Left ventricle myocardium inferior (tissue), 1 donor: Measurements from ENCODE around the gene DDT. TPM values are rescaled to one million over a fixed set of nuclear protein-coding genes. Genes with fewer than 3 reads are reported as not detected.
A peak's percentile ranks its signal among the peaks of the same experiment; 100 is the strongest.
"Not testable (repeated sequence)": the region's sequence is repeated elsewhere in the genome, so short reads cannot be mapped to it uniquely, and the experiment has no call there.

Source experiments
- DNase-seq: peaks from one replicate; pipeline ENCODE4 v3.0.0-alpha.2; 2020
- H3K27ac ChIP-seq: fragments of 200-600 bp; replicated peaks from 2 replicates; pipeline ENCODE4 v1.8.0; 2021
- H3K27me3 ChIP-seq: fragments of 200-600 bp; 2 replicates; pipeline ENCODE4 v1.8.0; 2021; ENCODE audit warnings: low read depth
- H3K36me3 ChIP-seq: fragments of 200-600 bp; 2 replicates; pipeline ENCODE4 v1.8.0; 2021
- H3K4me1 ChIP-seq: fragments of 200-600 bp; 2 replicates; pipeline ENCODE4 v1.8.0; 2021
- H3K4me3 ChIP-seq: fragments of 200-600 bp; 2 replicates; pipeline ENCODE4 v1.8.0; 2021; ENCODE audit warnings: mild to moderate bottlenecking, moderate library complexity
- H3K9me3 ChIP-seq: fragments of 200-600 bp; replicated peaks from 2 replicates; pipeline ENCODE4 v1.8.0; 2021
- CTCF ChIP-seq: fragments of 200-600 bp; IDR thresholded peaks from 2 replicates; pipeline ENCODE4 v1.8.0; 2021; ENCODE audit warnings: antibody characterized with exemption, mild to moderate bottlenecking, borderline replicate concordance
- intact Hi-C: fragments of 100-400 bp; cut with micrococcal nuclease; formaldehyde crosslinking; loops from one replicate; pipeline ENCODE4 v1.11.0; 2022
- total RNA-seq: library from RNA; stranded (reverse); fragmentation: NEBNext Ultra II Directional; extraction: Animal tissue kit (Norgen Biotek cat#: 25700); gene quantifications from one replicate; pipeline ENCODE4 v1.2.1, GENCODE V29; 2021
- donor health status: DM: no; HTN: yes; CAD: no; lungs with severe emphysema.

The DDT gene
- total RNA-seq, 1 donor from 2014 or later: 157 TPM

GRCh38 chr22:23949764-23950163 is 24.5 kb downstream of the DDT start:
- H3K36me3 ChIP-seq, H3K27ac ChIP-seq, DNase-seq, H3K4me1 ChIP-seq, H3K4me3 ChIP-seq, intact Hi-C loops, H3K9me3 ChIP-seq, H3K27me3 ChIP-seq: not testable (repeated sequence)

GRCh38 chr22:23947391-23947790 is 26.9 kb downstream of the DDT start:
- DNase-seq, intact Hi-C loops: not testable (repeated sequence)

GRCh38 chr22:23940166-23940565 is 34.1 kb downstream of the DDT start:
- H3K27ac ChIP-seq, DNase-seq, H3K4me3 ChIP-seq, H3K27me3 ChIP-seq, H3K4me1 ChIP-seq, H3K36me3 ChIP-seq, H3K9me3 ChIP-seq, intact Hi-C loops: not testable (repeated sequence)

More at GRCh38 chr22:23947391-23947790, 26.9 kb downstream of the DDT start:
- not testable (repeated sequence) for H3K27me3 ChIP-seq, H3K9me3 ChIP-seq, H3K4me3 ChIP-seq, H3K27ac ChIP-seq, H3K36me3 ChIP-seq, H3K4me1 ChIP-seq

- H3K4me3 ChIP-seq: no peak overlapping the region
- no peaks in the 10 kb centered on the region for H3K9me3 ChIP-seq
- no peaks in the 10 kb centered on the region for H3K27me3 ChIP-seq
- TF ChIP-seq CTCF: no peak
- DNase-seq: no peak
- peak overlapping the region; percentile 7 for H3K27ac ChIP-seq
- H3K36me3 ChIP-seq: no peaks in the 10 kb centered on the region
- intact Hi-C loops: no loop called here
- no peaks in the 10 kb centered on the region for H3K4me1 ChIP-seq
Measured at GRCh38 chr22:23939017-23939357, 35.3 kb downstream of the DDT start.

GRCh38 chr22:23938328-23939016 is 35.8 kb downstream of the DDT start:
- H3K27me3 ChIP-seq: no peaks in the 10 kb centered on the region

GRCh38 chr22:23926561-23926960 is 47.7 kb downstream of the DDT start:
- no peak overlapping the region for H3K4me3 ChIP-seq
- no peak for TF ChIP-seq CTCF
- no peaks in the 10 kb centered on the region for H3K4me1 ChIP-seq
- peaks cover 25% of the 10 kb centered on the region for H3K9me3 ChIP-seq
- no peaks in the 10 kb centered on the region for H3K27me3 ChIP-seq
- no peak for DNase-seq
- intact Hi-C loops: loop anchor here (5.0 kb wide), 1 partner anchor 41 kb away; the partner anchor contains the start of gene DDTL
- peaks cover 24% of the 10 kb centered on the region for H3K36me3 ChIP-seq
- H3K27ac ChIP-seq: no peak overlapping the region

More at GRCh38 chr22:23938328-23939016, 35.8 kb downstream of the DDT start:
- Histone ChIP-seq H3K4me3 (no peak overlapping the region), H3K27ac (peak overlapping the region; percentile 7), H3K4me1 (no peaks in the 10 kb centered on the region), H3K36me3 (no peaks in the 10 kb centered on the region), H3K9me3 (no peaks in the 10 kb centered on the region)
- no peak for DNase-seq
- intact Hi-C loops: no loop called here
- TF ChIP-seq CTCF: no peak

GRCh38 chr22:23925020-23925606 is 49.1 kb downstream of the DDT start:
- H3K27me3 ChIP-seq: no peaks in the 10 kb centered on the region

More at GRCh38 chr22:23925020-23925606, 49.1 kb downstream of the DDT start:
- DNase-seq: no peak
- intact Hi-C loops: loop anchor here (5.0 kb wide), 1 partner anchor 42 kb away; the partner anchor contains the start of gene DDTL
- TF ChIP-seq CTCF: no peak
- Histone ChIP-seq H3K27ac (no peak overlapping the region), H3K4me1 (no peaks in the 10 kb centered on the region), H3K36me3 (peaks cover 24% of the 10 kb centered on the region), H3K4me3 (no peak overlapping the region), H3K9me3 (peaks cover 22% of the 10 kb centered on the region)
